HCT116 (cell line): ENCODE results near the gene CDON. TPM values are rescaled to one million over a fixed set of nuclear protein-coding genes. Genes with fewer than 3 reads are reported as not detected.

Experiments
- ATAC-seq: fragments of 200-7000 bp; cut with Tn5 transposase; 2 replicates; pipeline ENCODE4 v1.9.1; 2020; ENCODE audit warnings: mild to moderate bottlenecking, moderate library complexity
- BruUV-seq: library from RNA; stranded (reverse); fragments of 400-500 nt; replicated peaks from 2 replicates; lab custom pipeline; 2021; lab: Mats Ljungman, UMichigan
- CTCF ChIA-PET: fragments of 300-600 bp; sonication (Branson Sonifier 250); formaldehyde crosslinking; loops from one replicate; lab custom pipeline; 2021; ENCODE audit warnings: antibody characterized with exemption; lab: Charles Lee
- POLR2A ChIA-PET: fragments of 300-600, 350-600 bp; sonication (Branson Sonifier 250); formaldehyde crosslinking; loops from one replicate; lab custom pipeline; 2021; ENCODE audit warnings: antibody characterized with exemption; lab: Charles Lee
- RAD21 ChIA-PET, 2 experiments: fragments of 300-600 bp; sonication (Branson Sonifier 250); formaldehyde crosslinking; loops; one replicate each; lab custom pipeline; 2023; ENCODE audit warnings: low total read pairs in 2 of 2; ENCODE audit not compliant: uncharacterized antibody in 2 of 2, unreplicated experiment in 2 of 2, low non-redundant PET in 1 of 2; lab: Charles Lee
- DNase-seq: peaks from one replicate; pipeline ENCODE4 v3.0.0-alpha.2; 2010; ENCODE audit warnings: low read depth, low spot score
- H2AFZ ChIP-seq: fragments of 200-600 bp; shearing (Covaris generic), sonication (generic); 2 replicates; pipeline ENCODE4 v1.6.1; 2017; ENCODE audit warnings: low read depth, mixed run types, mixed read lengths, antibody characterized with exemption, low read length; ENCODE audit not compliant: poor library complexity, severe bottlenecking
- H3K27ac ChIP-seq: 2 replicates; pipeline ENCODE4 v1.5.1; 2012; ENCODE audit warnings: low read depth, low read length
- H3K27me3 ChIP-seq: fragments of 200-600 bp; sonication (generic); 2 replicates; pipeline ENCODE4 v1.6.1; 2016; ENCODE audit warnings: mixed run types, low read length, mixed read lengths; ENCODE audit not compliant: insufficient read depth
- H3K36me3 ChIP-seq, 2 experiments: fragments of 200-500 bp in 1 of 2; fragments of 200-600 bp in 1 of 2; sonication (Bioruptor generic) in 1 of 2; sonication (generic) in 1 of 2; 2 replicates each; pipeline versions ENCODE4 v1.5.1 to v1.6.1; 2014 to 2016; ENCODE audit warnings: low read length in 2 of 2, inconsistent platforms in 1 of 2, mixed read lengths in 1 of 2, mixed run types in 1 of 2; ENCODE audit not compliant: insufficient read depth in 2 of 2, control insufficient read depth in 1 of 2
- H3K4me1 ChIP-seq, 2 experiments: fragments of 200-600 bp in 1 of 2; sonication (generic) in 1 of 2; 2 replicates each; pipeline versions ENCODE4 v1.5.1 to v1.6.1; 2012 to 2017; ENCODE audit warnings: low read length in 2 of 2, inconsistent platforms in 1 of 2, mild to moderate bottlenecking in 1 of 2, mixed read lengths in 1 of 2, mixed run types in 1 of 2, moderate library complexity in 1 of 2; ENCODE audit not compliant: insufficient read depth in 2 of 2, control insufficient read depth in 1 of 2
- H3K4me2 ChIP-seq: fragments of 200-600 bp; sonication (generic); 2 replicates; pipeline ENCODE4 v1.6.1; 2017; ENCODE audit warnings: mixed run types, low read length, mixed read lengths
- H3K4me3 ChIP-seq, 2 experiments: fragments of 200-600 bp in 1 of 2; sonication (generic) in 1 of 2; replicated peaks in 1 of 2; 2 replicates each; pipeline ENCODE4 v1.5.1; 2011 to 2016; ENCODE audit warnings: low read length in 2 of 2, control low read depth in 1 of 2, low read depth in 1 of 2, mild to moderate bottlenecking in 1 of 2, mixed read lengths in 1 of 2, mixed run types in 1 of 2
- H3K79me2 ChIP-seq: fragments of 200-600 bp; sonication (generic); 2 replicates; pipeline ENCODE4 v1.6.1; 2017; ENCODE audit warnings: mild to moderate bottlenecking, mixed run types, low read length, moderate library complexity, mixed read lengths; ENCODE audit not compliant: insufficient read depth
- H3K9ac ChIP-seq: fragments of 200-600 bp; sonication (generic); 2 replicates; pipeline ENCODE4 v1.6.1; 2016; ENCODE audit warnings: low read length, mixed read lengths
- H3K9me2 ChIP-seq: fragments of 200-600 bp; sonication (generic), shearing (Covaris generic); 2 replicates; pipeline ENCODE4 v1.6.1; 2017; ENCODE audit warnings: mixed run types, mild to moderate bottlenecking, moderate library complexity; ENCODE audit not compliant: insufficient read depth
- H3K9me3 ChIP-seq, 2 experiments: fragments of 200-500 bp in 1 of 2; fragments of 200-600 bp in 1 of 2; sonication (Bioruptor generic) in 1 of 2; sonication (generic) in 1 of 2; 2 replicates each; pipeline ENCODE4 v1.6.1; 2014 to 2017; ENCODE audit warnings: low read length in 2 of 2, mixed read lengths in 2 of 2, inconsistent platforms in 1 of 2, low read depth in 1 of 2, mild to moderate bottlenecking in 1 of 2, mixed run types in 1 of 2, moderate library complexity in 1 of 2; ENCODE audit not compliant: control insufficient read depth in 1 of 2, insufficient read depth in 1 of 2
- H4K20me1 ChIP-seq: fragments of 200-600 bp; sonication (generic), shearing (Covaris generic); 2 replicates; pipeline ENCODE4 v1.6.1; 2017; ENCODE audit warnings: mixed run types, mild to moderate bottlenecking, moderate library complexity; ENCODE audit not compliant: insufficient read depth
- CBX3 ChIP-seq: IDR thresholded peaks from 2 replicates; pipeline ENCODE4 v1.6.1; 2012; ENCODE audit warnings: low read depth
- EGR1 ChIP-seq: IDR thresholded peaks from 2 replicates; pipeline ENCODE4 v1.6.1; 2012; ENCODE audit warnings: low read depth
- ELF1 ChIP-seq: IDR thresholded peaks from 2 replicates; pipeline ENCODE4 v1.6.1; 2012; ENCODE audit warnings: low read depth, borderline replicate concordance
- EZH2 ChIP-seq: fragments of 200-600 bp; sonication (generic); IDR thresholded peaks from 2 replicates; pipeline ENCODE4 v1.6.1; 2017; ENCODE audit warnings: antibody characterized with exemption, mixed run types
- FOSL1 ChIP-seq: IDR thresholded peaks from 2 replicates; pipeline ENCODE4 v1.6.1; 2012; ENCODE audit warnings: low read depth
- JUND ChIP-seq: IDR thresholded peaks from 2 replicates; pipeline ENCODE4 v1.6.1; 2012
- POLR2A ChIP-seq: IDR thresholded peaks from 2 replicates; pipeline ENCODE4 v1.7.0; 2011; ENCODE audit warnings: borderline replicate concordance; ENCODE audit not compliant: insufficient read depth, insufficient read length; ENCODE audit errors: extremely low read depth
- RAD21 ChIP-seq: IDR thresholded peaks from 2 replicates; pipeline ENCODE4 v1.6.1; 2012; ENCODE audit warnings: low read depth, mild to moderate bottlenecking
- SIN3A ChIP-seq: IDR thresholded peaks from 2 replicates; pipeline ENCODE4 v1.6.1; 2012; ENCODE audit warnings: low read depth
- SP1 ChIP-seq: IDR thresholded peaks from 2 replicates; pipeline ENCODE4 v1.6.1; 2012; ENCODE audit warnings: low read depth
- SRF ChIP-seq: IDR thresholded peaks from 2 replicates; pipeline ENCODE4 v1.6.1; 2012; ENCODE audit warnings: low read depth
- TCF7L2 ChIP-seq: IDR thresholded peaks from 2 replicates; pipeline ENCODE4 v1.7.0; 2011; ENCODE audit warnings: borderline replicate concordance, inconsistent platforms; ENCODE audit not compliant: insufficient read depth, insufficient read length; ENCODE audit errors: extremely low read depth
- YY1 ChIP-seq: IDR thresholded peaks from 2 replicates; pipeline ENCODE4 v1.6.1; 2011; ENCODE audit warnings: low read length, low read depth, moderate library complexity, mild to moderate bottlenecking; ENCODE audit not compliant: insufficient replicate concordance; ENCODE audit errors: extremely low read depth
- ZFX ChIP-seq: fragments of 450-650 bp; IDR thresholded peaks from 2 replicates; pipeline ENCODE4 v1.6.1; 2017
- ZNF274 ChIP-seq: fragments of 200-500 bp; sonication (Bioruptor generic); IDR thresholded peaks from 2 replicates; pipeline ENCODE4 v1.6.1; 2014; ENCODE audit warnings: mild to moderate bottlenecking, low read depth, low read length, inconsistent platforms
- intact Hi-C: fragments of 100-400 bp; cut with micrococcal nuclease; formaldehyde crosslinking; loops from 2 replicates; pipeline ENCODE4 v1.10.0; 2022
- total RNA-seq: library from RNA; stranded (reverse); gene quantifications from one replicate; pipeline ENCODE4 v1.2.1, GENCODE V29; 2021; ENCODE audit not compliant: unreplicated experiment
- TF ChIP-seq, protein P1 (sequence below): IDR thresholded peaks from 2 replicates; pipeline ENCODE4 v1.6.1; 2011; ENCODE audit warnings: mild to moderate bottlenecking, low read length, moderate library complexity; ENCODE audit not compliant: insufficient replicate concordance; ENCODE audit errors: extremely low read depth
- TF ChIP-seq, protein P2 (sequence below): IDR thresholded peaks from 2 replicates; pipeline ENCODE4 v1.6.1; 2012
- TF ChIP-seq, protein P3 (sequence below): IDR thresholded peaks from 2 replicates; pipeline ENCODE4 v1.6.1; 2012

Gene CDON
- total RNA-seq, 1 experiment from 2014 or later, result 16.9 TPM

DNA sequence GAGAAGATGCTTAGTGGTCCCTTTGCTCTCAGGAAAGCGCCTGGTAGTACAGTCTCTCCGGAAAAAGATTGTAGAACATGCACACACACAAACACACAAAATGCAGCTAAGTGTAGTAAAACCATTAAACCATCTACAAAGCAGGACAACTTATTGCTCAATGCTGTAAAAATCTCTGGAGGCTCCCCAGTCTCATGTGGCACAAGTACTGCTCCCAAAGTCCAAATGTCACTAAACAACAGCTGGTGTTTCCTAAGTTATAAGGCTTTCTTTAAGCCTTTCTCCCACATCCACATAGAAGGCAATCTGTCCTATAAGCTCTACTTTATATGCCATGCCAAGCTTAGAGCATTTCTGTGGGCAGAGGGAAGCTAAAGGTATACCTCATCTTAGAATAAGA, 32.9 kb downstream of the CDON start:
- no peak overlapping the region for H3K4me3 ChIP-seq
- no peaks in the 10 kb centered on the region for H3K36me3 ChIP-seq
- no peaks in the 10 kb centered on the region for H3K4me1 ChIP-seq
- no peaks in the 10 kb centered on the region for H3K79me2 ChIP-seq
- H3K9ac ChIP-seq, result no peak overlapping the region
- intact Hi-C loops, result no loop called here
- no peaks in the 10 kb centered on the region for H4K20me1 ChIP-seq
- ChIA-PET RAD21 (no interaction called here), CTCF (no interaction called here), POLR2A (no interaction called here)
- no peaks in the 10 kb centered on the region for H3K9me2 ChIP-seq
- H3K27me3 ChIP-seq, result no peaks in the 10 kb centered on the region
- DNase-seq (no peak), ATAC-seq (no peak)
- H3K4me2 ChIP-seq, result no peak overlapping the region
- TF ChIP-seq EGR1 (no peak), EZH2 (no peak), SIN3A (no peak), ZNF274 (no peak), JUND (no peak), FOSL1 (no peak), CBX3 (no peak), RAD21 (no peak)
- TF ChIP-seq, protein P1, sequence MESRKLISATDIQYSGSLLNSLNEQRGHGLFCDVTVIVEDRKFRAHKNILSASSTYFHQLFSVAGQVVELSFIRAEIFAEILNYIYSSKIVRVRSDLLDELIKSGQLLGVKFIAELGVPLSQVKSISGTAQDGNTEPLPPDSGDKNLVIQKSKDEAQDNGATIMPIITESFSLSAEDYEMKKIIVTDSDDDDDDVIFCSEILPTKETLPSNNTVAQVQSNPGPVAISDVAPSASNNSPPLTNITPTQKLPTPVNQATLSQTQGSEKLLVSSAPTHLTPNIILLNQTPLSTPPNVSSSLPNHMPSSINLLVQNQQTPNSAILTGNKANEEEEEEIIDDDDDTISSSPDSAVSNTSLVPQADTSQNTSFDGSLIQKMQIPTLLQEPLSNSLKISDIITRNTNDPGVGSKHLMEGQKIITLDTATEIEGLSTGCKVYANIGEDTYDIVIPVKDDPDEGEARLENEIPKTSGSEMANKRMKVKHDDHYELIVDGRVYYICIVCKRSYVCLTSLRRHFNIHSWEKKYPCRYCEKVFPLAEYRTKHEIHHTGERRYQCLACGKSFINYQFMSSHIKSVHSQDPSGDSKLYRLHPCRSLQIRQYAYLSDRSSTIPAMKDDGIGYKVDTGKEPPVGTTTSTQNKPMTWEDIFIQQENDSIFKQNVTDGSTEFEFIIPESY, result no peak
- TF ChIP-seq, protein P2, sequence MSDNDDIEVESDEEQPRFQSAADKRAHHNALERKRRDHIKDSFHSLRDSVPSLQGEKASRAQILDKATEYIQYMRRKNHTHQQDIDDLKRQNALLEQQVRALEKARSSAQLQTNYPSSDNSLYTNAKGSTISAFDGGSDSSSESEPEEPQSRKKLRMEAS, result no peak
- no TSS peak for BruUV-seq
- H2AFZ ChIP-seq, result no peak overlapping the region
- H3K27ac ChIP-seq, result no peak overlapping the region
- no peaks in the 10 kb centered on the region for H3K9me3 ChIP-seq

DNA sequence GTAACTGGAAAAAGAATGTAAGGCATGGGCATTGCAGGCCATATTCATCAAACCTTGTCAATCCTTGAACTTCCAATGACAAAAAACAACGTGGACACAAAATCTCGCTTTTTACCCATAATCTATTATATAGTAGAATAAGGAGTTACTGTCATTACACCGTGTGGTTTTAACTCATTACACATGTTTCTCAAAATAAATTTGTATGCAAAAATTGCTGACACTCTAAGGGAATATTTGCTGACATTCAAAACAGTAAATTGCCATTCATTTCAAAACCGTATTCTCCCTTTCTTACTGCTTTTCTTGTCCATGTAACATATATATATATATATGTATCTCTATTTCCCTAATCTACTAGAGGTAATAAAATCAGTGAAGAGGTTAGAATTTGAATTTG, 33.4 kb downstream of the CDON start:
- H3K9me2 ChIP-seq, result no peaks in the 10 kb centered on the region
- H3K9ac ChIP-seq, result no peak overlapping the region
- no peak overlapping the region for H3K4me3 ChIP-seq
- H3K9me3 ChIP-seq, result no peaks in the 10 kb centered on the region
- ChIA-PET CTCF (no interaction called here), POLR2A (no interaction called here), RAD21 (no interaction called here)
- no peak for DNase-seq
- no peaks in the 10 kb centered on the region for H3K79me2 ChIP-seq
- no peak overlapping the region for H2AFZ ChIP-seq
- H3K36me3 ChIP-seq, result no peaks in the 10 kb centered on the region
- ATAC-seq, result no peak
- no TSS peak for BruUV-seq
- H4K20me1 ChIP-seq, result no peaks in the 10 kb centered on the region
- H3K4me1 ChIP-seq, result no peaks in the 10 kb centered on the region
- TF ChIP-seq CBX3 (no peak), ELF1 (no peak), YY1 (no peak), JUND (no peak), EGR1 (no peak), TCF7L2 (no peak), POLR2A (no peak), ZFX (no peak), SRF (no peak), ZNF274 (no peak), SP1 (no peak), SIN3A (no peak), EZH2 (no peak), RAD21 (no peak)
- TF ChIP-seq, protein P3, sequence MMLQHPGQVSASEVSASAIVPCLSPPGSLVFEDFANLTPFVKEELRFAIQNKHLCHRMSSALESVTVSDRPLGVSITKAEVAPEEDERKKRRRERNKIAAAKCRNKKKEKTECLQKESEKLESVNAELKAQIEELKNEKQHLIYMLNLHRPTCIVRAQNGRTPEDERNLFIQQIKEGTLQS, result no peak
- TF ChIP-seq, protein P1, result no peak
- H3K4me2 ChIP-seq, result no peak overlapping the region
- no peak overlapping the region for H3K27ac ChIP-seq
- intact Hi-C loops, result no loop called here
- no peaks in the 10 kb centered on the region for H3K27me3 ChIP-seq
